GM18526 (cell line): ENCODE results near the gene NUDCD3.

Source experiments
- POLR2A ChIP-seq: IDR thresholded peaks from 3 replicates; pipeline ENCODE4 v1.6.1; 2011; ENCODE audit not compliant: insufficient read length; ENCODE audit errors: extremely low read depth

The NUDCD3 gene

DNA sequence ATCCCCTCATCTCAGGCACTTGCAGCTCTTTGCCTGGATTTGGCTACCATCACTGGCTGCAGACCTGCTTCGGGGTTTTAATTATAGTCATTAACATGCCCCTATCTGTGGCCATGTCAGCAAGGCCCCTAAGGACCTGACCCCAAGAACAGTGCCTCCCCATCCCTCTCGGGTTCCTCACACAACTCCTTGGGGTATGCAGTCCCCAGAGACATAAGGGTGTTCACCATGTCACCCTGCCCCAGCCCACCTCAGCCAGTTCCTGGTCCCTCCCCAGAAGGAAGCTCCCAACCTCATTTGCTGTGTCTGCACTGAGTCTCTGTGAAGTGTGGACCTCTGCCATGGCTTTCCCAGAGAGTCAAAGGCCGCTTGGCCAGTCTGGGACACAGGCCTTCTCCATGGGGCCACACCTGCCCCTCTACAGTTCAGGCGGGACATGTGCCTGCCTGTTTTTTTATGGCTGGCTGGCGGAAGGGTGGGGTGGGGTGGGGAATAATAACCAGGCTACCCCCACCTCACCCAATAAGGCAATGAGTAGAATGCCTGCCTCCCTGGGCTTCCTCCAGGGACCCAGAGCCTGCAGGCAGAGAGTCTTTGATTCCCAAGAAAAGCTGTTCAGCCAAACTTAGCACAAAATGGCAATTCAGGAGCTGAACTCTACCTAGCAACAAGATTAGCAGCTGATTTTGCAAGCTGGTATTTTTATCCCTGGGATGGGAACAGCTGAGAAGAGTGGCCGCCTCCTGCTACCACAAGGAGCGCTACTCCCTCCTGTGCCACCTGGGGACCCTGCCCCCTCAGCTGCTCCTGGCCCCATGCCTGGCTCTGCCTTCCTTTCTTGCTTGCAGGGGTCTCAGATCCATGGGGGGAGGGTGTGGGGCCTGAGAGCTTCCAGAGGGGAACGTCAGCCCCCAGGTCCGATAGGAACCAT is 141.3 kb downstream of the NUDCD3 start:
- no peak for TF ChIP-seq POLR2A

DNA sequence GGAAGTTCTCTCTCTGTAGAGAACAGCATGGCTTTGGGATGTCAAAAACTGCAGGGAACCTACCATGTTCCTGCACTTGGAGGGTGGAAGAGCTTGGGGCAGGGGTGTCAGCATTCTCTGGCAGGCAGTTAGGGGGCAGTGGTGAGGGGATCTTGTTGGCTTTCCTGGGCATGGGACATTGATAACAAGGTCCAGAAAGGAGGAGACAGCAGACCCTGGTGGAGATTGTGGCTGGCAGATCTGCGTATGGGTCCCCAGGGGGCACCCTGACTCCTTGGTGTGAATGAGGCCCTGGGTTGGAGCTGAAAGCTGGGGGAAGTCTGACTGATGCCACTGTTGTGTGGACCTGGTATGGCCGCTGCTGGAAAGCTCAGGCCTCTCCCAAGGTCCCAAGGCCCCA is 142.2 kb downstream of the NUDCD3 start:
- no peak for TF ChIP-seq POLR2A

DNA sequence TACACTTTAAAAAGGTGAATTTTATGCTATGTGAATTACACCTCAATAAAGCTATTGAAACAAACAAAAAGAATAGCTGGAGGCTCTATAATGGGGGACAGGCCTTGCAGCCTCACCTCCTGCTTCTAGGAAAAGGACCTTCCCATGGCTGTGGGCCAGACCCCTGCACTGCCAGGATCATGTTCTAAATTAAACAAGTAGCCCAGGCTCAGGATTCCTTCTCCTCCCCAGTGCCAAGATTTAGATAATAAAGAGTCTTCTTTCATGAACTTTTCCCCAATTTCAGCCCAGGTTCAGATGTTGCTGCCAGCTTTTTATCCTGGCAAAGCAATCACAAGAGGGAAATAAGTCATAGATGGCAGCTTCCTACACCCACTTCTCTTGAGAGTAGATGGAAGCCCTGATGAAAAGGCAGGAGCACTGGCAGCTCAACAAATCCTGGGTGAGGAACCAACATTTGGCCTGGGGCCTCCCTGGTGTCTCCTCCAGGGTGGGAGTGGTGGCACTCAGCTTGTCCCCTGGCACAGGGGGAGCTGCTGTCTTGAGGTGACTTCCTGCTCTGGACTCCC is 142.8 kb downstream of the NUDCD3 start:
- no peak for TF ChIP-seq POLR2A

DNA sequence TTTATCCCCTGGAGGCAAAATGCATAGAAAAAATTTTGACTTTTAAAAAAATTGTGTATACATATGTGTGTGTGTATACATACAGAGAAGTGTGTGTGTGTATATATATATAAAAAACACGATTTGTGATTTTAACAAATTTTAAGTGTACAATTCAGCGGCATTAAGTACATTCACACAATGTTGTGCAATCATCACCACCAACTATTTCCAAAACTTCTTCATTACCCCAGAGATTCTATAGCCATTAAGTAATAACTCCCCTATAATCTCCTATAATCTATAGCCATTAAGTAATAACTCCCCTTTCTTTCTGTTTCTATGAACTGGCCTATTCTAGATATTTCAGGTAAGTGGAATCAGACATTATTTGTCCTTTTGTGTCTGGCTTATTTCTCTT is 144.4 kb downstream of the NUDCD3 start:
- TF ChIP-seq POLR2A: no peak

DNA sequence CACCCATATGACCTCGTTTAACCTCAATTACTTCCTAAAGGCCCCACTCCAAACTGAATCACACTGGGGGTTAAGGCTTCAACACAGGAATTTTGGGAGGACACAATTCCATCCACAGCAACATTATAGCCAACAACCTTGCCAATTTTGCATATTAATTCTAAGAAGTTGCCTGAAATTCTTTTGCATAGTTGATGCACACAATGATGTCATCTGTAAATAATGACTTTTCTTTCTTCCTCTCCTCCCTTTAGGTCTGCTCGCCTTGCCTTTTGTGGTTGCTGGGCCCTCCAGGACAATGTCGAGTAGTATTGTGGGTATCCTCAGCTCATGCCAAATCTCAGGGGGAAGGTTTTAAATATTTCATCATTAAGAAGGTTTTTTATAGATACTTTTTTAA is 149.1 kb downstream of the NUDCD3 start:
- TF ChIP-seq POLR2A: no peak

DNA sequence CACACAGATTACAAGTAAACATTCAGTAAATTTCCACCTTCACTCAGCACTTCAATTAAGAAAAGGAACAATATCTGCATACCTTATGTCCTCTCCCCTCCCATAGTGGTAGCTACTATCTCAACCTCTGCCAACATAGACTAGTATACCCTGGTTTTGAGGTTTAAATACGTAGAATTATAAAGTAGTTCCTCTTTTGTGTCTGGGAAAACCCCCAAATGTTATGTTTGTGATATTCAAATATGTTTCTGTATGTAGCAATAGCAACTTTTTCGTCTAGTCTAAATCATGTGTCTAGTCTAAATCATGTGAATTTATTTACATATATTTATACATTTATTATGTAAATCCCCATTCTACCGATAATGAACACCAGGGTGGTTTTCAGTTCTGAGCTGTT is 151.9 kb downstream of the NUDCD3 start:
- TF ChIP-seq POLR2A: no peak

DNA sequence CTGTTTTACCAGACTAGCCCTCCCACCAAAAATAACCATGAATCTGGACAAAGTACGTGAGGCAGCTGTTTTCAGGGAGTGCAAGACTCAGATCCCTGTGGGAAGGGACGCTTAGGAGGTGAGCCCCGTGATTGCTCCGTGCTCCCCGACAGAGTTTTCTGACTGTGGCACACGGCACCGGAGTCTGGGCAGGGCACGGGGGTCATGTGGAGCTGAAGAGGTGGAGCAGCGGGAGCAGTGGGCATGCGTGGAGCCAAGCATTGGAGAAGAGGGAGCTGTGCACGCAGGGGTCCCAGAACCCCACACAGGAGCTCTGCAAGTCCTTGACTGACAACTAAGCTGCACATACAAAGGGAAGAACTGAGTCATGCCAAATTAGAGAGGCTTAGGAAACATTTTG is 154.0 kb downstream of the NUDCD3 start:
- TF ChIP-seq POLR2A: no peak

DNA sequence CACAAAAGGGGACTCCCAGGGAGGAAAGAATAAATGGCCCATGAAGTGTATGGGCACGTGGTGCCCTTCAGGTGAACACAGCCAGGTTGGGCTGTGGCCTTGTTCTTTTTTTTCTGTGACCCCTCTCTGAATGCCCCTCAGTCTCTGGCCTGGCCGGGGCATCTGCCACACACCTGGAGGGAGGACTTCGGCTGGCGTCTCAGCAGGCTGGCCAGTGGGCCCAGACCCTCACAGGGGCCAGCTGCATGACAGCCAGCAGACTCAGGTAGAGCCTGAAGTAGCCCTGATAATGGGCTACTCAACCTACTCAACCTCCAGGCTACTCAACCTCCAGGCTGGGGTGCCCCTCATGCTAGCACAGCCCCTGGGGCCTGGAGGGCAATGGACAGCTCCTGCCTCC is 155.3 kb downstream of the NUDCD3 start:
- no peak for TF ChIP-seq POLR2A

DNA sequence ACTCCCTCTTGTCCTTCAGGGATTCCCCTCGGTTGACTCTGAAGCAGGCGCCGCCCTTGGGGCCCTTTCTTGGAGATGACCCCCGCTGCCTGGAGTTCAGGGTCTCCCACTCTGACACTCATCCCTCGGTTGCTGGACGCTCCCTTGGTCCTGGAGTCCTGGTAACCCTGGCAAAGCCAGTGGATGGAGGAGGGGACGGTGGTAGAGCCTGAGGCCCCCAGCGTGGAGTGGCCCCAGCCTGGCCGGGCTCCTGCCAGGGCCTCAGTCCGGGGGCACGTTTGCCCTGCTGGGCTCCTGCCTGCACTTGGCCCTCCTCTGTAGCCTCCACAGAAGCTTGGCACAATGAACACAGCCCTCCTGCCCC is 155.7 kb downstream of the NUDCD3 start:
- TF ChIP-seq POLR2A: no peak

DNA sequence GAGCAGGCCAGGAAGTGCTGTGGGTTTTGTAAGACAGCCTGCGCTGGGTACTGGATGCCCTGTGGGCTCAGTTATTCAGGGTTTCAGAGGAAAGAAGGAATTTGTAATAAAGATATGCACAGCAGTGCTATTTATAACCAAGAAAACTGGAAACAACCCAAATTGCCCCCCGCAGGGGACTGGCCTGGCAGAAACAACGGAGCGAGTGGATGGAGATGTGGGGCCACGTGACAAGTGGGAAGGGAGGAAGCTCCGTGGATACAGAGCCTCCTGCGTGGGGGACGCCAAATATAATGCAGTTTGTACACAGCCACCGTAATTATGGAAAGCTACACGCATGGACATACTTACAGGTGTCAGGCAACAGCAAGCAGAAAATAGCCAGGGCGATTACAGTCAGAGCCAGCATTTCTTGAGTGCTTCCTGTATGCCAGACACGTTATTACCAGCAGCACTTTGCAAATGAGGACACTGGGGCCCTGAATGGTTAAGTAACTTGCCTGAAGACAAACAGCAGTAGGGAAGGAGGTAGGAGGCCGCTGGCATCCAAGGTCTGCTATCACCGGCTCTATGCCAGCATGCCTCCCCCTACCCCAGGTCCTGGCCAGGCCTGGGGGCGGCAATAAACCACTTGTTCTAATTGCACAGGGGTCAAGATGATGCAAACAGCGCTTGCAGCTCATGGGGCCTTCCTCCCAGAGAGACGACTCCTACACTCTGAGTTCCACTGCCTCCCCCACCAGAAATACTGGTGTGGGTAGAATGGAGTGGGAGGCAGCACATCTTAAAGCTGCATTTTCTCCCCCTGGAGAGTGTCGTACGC is 156.3 kb downstream of the NUDCD3 start:
- TF ChIP-seq POLR2A: no peak

DNA sequence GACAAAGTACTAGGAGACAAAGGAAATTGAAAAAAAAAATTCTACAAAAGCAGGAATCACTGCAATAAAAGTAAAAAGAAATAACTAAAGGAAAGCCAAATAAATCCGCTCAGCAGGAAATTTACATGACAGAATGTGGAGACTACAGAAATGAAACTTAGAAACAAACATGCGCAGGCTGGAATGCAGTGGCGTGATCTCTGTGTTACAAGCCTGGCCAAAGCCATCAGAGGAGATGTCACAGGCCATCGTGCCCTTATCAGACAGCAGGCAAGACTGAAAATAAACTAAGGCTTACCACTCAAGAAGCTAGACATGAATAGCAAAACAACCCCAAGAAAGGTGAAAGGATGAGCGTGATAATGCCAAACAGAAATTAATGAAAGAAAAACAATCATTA is 158.8 kb downstream of the NUDCD3 start:
- no peak for TF ChIP-seq POLR2A

DNA sequence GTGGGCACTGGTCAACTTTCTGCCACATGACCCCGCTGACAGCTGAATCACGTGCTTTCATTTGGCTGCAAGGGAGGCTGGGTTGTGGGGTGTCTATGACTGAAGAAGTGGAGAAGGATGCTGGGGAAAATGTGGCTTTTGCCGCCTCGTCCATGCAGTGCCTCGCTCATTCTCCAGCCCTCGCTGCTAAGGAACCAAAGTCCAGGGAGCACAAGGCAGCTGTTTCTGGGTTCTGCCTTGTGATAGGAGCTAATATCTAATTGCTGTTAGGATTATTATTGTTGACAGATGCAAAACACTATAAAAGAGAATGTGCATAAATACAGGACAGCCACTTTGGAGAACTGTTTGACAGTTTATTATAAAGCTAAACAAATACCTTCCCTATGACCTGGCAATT is 160.1 kb downstream of the NUDCD3 start:
- TF ChIP-seq POLR2A: no peak

DNA sequence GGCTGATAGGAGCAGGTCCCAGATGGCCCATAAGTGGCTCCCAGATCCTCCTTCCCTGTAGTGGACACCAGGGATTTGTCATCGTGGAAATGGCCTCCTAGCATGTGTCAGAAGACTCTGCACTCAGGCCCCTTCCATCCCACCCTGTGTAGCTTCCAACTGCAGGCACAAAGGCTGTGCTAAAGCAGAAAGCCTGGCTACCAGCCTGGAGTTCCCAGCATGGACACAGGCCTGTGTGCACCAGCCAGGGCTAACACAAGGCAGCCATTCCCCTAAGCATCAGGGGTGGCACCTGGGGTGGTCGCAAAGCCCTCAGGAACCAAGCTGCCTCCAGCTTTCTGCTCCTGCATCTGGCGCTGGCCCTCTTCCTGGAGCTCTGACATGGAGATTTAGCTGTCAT is 160.6 kb downstream of the NUDCD3 start:
- TF ChIP-seq POLR2A: no peak
